Measurements from ENCODE around the gene GSTM2.

GRCh38 chr1:109624201-109625010 lies 43.5 kb upstream of the GSTM2 start:
- TF ChIP-seq CTCF (conservative IDR thresholded peaks at IDR 0.05; ENCODE audit: low read depth, low read length): no peak
- no peak for TF ChIP-seq EZH2 (IDR thresholded peaks at IDR 0.05; ENCODE audit: borderline replicate concordance, low read depth, low read length, poor library complexity, severe bottlenecking)
